GM12801 (cell line): ENCODE data around the gene CFAP53.

ENCODE experiments used
- CTCF ChIP-seq: IDR thresholded peaks from one replicate; pipeline ENCODE4 v1.5.1; 2011; ENCODE audit warnings: control low read depth; ENCODE audit not compliant: insufficient read length; ENCODE audit errors: extremely low read depth

The CFAP53 gene

GRCh38 chr18:50266248-50266704, at the start of gene CFAP53:
CFAP53 (minus strand) TSS chr18:50266495; CDS start chr18:50266404, 91 bp downstream.
- no peak for TF ChIP-seq CTCF

- TF ChIP-seq CTCF = no peak
These were observed 49.0 kb upstream of the CFAP53 start for GRCh38 chr18:50315100-50315871.

- no peak for TF ChIP-seq CTCF
These were observed 47.7 kb upstream of the CFAP53 start for GRCh38 chr18:50313873-50314460.

- no peak for TF ChIP-seq CTCF
These were observed 46.8 kb upstream of the CFAP53 start for GRCh38 chr18:50313031-50313607.

GRCh38 chr18:50312296-50313030, 46.2 kb upstream of the CFAP53 start:
- TF ChIP-seq CTCF = no peak

GRCh38 chr18:50311650-50312049, 45.4 kb upstream of the CFAP53 start:
- TF ChIP-seq CTCF = no peak

GRCh38 chr18:50310080-50310479, 43.8 kb upstream of the CFAP53 start:
- TF ChIP-seq CTCF = no peak
